Peyer's patch (tissue), 4 donors: Measurements from ENCODE around the gene DET1. TPM values are rescaled to one million over a fixed set of nuclear protein-coding genes. Genes with fewer than 3 reads are reported as not detected.

ENCODE experiments used
- DNase-seq, 3 donors: peaks; one replicate each; pipeline ENCODE4 v3.0.0-alpha.2; 2017 to 2019
- H3K27ac ChIP-seq, 4 donors: fragments of 200-600 bp; sonication (generic); one replicate each; pipeline ENCODE4 v1.5.1; 2016 to 2019
- H3K27me3 ChIP-seq, 2 donors: fragments of 200-600 bp; sonication (generic); one replicate each; pipeline ENCODE4 v1.5.1; 2019
- H3K36me3 ChIP-seq, 3 donors: fragments of 200-600 bp; sonication (generic); one replicate each; pipeline ENCODE4 v1.5.1; 2016 to 2019
- H3K4me1 ChIP-seq, 4 donors: fragments of 200-600 bp; sonication (generic); one replicate each; pipeline ENCODE4 v1.5.1; 2016 to 2019
- H3K4me3 ChIP-seq, 4 donors: fragments of 200-600 bp; sonication (generic); 1 replicate in 3 of 4; 2 replicates in 1 of 4; pipeline ENCODE4 v1.5.1; 2016 to 2019; ENCODE audit warnings: mild to moderate bottlenecking in 1 of 4
- H3K9me3 ChIP-seq, 4 donors: fragments of 200-600 bp; sonication (generic); one replicate each; pipeline ENCODE4 v1.5.1; 2016 to 2019; ENCODE audit warnings: mild to moderate bottlenecking in 1 of 4
- CTCF ChIP-seq, 6 experiments: fragments of 450-650 bp in 4 of 6; fragments of 200-600 bp in 2 of 6; sonication (generic) in 1 of 6; IDR thresholded peaks; one replicate each; pipeline ENCODE4 v1.5.1; 2017 to 2019; ENCODE audit warnings: antibody characterized with exemption in 6 of 6, mild to moderate bottlenecking in 3 of 6, moderate library complexity in 1 of 6
- POLR2A ChIP-seq, 2 donors: fragments of 450-650 bp; IDR thresholded peaks; one replicate each; pipeline ENCODE4 v1.5.1; 2017; ENCODE audit warnings: antibody characterized with exemption in 2 of 2, mild to moderate bottlenecking in 2 of 2, moderate library complexity in 2 of 2
- total RNA-seq, 4 donors: library from RNA; depleted of rRNA; stranded (reverse); fragments of >200 nt; gene quantifications; one replicate each; pipeline ENCODE4 v1.1.0, GENCODE V29; 2016

The DET1 gene
- total RNA-seq, 4 donors from 2014 or later: 9.3 to 19.6 (median 10.8) TPM

- no peak for DNase-seq
- Histone ChIP-seq H3K36me3 (no peaks in the 10 kb centered on the region), H3K4me1 (no peaks in the 10 kb centered on the region), H3K4me3 (no peak overlapping the region), H3K27me3 (no peaks in the 10 kb centered on the region), H3K9me3 (no peaks in the 10 kb centered on the region), H3K27ac (no peak overlapping the region)
- TF ChIP-seq CTCF (IDR thresholded peaks at IDR 0.05) (no peak), POLR2A (IDR thresholded peaks at IDR 0.05) (no peak)
Observed at GRCh38 chr15:88487796-88488523, 58.5 kb downstream of the DET1 start.

- Histone ChIP-seq H3K9me3 (no peaks in the 10 kb centered on the region), H3K4me3 (no peak overlapping the region), H3K27ac (no peak overlapping the region), H3K4me1 (no peaks in the 10 kb centered on the region), H3K36me3 (no peaks in the 10 kb centered on the region), H3K27me3 (no peaks in the 10 kb centered on the region)
- no peak for TF ChIP-seq POLR2A (IDR thresholded peaks at IDR 0.05)
- no peak for TF ChIP-seq CTCF (IDR thresholded peaks at IDR 0.05)
- DNase-seq: no peak
Observed at GRCh38 chr15:88487178-88487795, 59.2 kb downstream of the DET1 start.

DNA sequence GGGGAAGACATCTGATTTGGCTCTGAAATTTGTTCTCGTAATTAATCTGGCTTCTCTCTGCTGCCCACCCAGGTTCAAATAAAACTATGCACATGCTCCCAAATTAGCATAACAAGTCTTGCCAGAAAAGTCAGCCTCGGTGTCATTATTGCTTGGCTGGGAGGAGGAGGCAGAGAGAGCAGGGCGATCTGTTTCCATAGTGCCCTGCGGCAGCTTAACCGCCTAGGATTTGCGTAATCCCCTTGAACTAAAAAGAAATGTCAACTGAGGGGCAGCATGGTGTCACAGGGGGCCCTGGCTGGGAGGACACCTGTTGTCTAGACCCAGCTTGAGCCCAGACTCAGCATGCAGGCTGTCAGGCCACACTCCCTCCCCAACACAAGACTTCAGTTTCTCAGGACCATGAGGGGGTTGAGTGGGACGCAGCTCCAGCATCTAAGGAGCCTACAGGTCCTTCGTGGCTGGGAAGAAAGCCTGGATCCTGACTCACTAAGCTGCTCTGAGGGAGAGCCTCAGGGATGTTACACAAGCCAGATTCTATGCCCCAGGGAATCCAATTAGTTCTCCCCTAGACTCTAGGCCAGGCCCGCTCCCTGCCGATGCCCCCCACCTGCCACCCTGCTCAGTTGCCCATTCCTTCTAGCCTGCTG lies 61.7 kb downstream of the DET1 start:
- H3K9me3 ChIP-seq: no peaks in the 10 kb centered on the region
- H3K27me3 ChIP-seq: no peaks in the 10 kb centered on the region
- no peak for DNase-seq
- TF ChIP-seq CTCF (IDR thresholded peaks at IDR 0.05) (no peak), POLR2A (IDR thresholded peaks at IDR 0.05) (no peak)
- no peak overlapping the region for H3K4me3 ChIP-seq
- H3K36me3 ChIP-seq: no peaks in the 10 kb centered on the region
- no peak overlapping the region for H3K27ac ChIP-seq
- no peaks in the 10 kb centered on the region for H3K4me1 ChIP-seq

GRCh38 chr15:88482263-88482662 lies 64.2 kb downstream of the DET1 start:
- TF ChIP-seq CTCF (IDR thresholded peaks at IDR 0.05) (no peak), POLR2A (IDR thresholded peaks at IDR 0.05) (no peak)
- no peak overlapping the region for H3K27ac ChIP-seq
- H3K4me3 ChIP-seq: no peak overlapping the region
- no peaks in the 10 kb centered on the region for H3K27me3 ChIP-seq
- no peaks in the 10 kb centered on the region for H3K4me1 ChIP-seq
- DNase-seq: no peak
- no peaks in the 10 kb centered on the region for H3K9me3 ChIP-seq
- peaks cover 0 to 16% (median 0%) of the 10 kb centered on the region in 3 donors for H3K36me3 ChIP-seq

GRCh38 chr15:88480981-88481380 lies 65.5 kb downstream of the DET1 start:
- no peaks in the 10 kb centered on the region for H3K27me3 ChIP-seq
- DNase-seq: no peak
- H3K36me3 ChIP-seq: peaks cover 0 to 27% (median 0%) of the 10 kb centered on the region in 3 donors
- TF ChIP-seq POLR2A (IDR thresholded peaks at IDR 0.05) (no peak), CTCF (IDR thresholded peaks at IDR 0.05) (no peak)
- H3K9me3 ChIP-seq: no peaks in the 10 kb centered on the region
- H3K27ac ChIP-seq: no peak overlapping the region
- no peak overlapping the region for H3K4me3 ChIP-seq
- no peaks in the 10 kb centered on the region for H3K4me1 ChIP-seq
